ENCODE measurements around the gene HES2.

DNA sequence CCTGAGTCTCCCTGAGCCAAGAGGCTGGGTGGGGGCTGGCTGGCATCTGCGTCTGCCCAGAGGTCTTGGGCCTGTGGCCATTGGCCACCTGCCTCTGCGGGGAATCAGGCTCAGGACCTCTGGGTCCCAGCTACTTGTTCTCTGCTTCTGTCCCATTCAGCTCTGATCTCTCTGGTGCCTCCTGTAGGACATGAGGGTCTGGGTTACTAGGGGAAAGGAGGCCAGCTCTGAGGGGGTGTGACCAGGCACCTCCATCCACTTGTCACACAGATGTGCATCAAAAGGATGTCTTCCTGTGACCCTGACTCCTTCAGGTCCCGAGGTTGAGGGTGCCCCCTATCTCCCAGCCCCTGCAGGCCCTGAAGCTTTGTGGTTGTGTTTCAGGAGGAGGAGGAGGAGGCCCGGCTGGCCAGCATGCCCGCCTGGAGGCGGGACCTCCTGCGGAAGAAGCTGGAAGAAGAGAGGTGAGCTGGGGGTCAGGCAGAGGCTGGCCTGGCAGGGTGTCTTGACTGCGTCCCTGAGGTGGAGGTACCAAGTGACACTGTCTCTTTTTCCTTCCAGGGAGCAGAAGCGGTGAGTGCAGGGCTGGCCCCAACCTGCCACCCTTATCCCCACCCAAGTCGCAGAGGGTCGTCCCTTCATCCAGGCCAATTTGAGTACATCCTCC, 37.2 kb upstream of the HES2 start:
- no peak for TF ChIP-seq POLR2A (IDR thresholded peaks at IDR 0.05; ENCODE audit: low read length)
- TF ChIP-seq GATA1 (IDR thresholded peaks at IDR 0.05; ENCODE audit: low read depth, low read length), result no peak
